ENCODE results near the gene USP1. TPM values are rescaled to one million over a fixed set of nuclear protein-coding genes. Genes with fewer than 3 reads are reported as not detected.

USP1 gene
- total RNA-seq, 1 donor from 2014 or later, result 20.0 TPM

DNA sequence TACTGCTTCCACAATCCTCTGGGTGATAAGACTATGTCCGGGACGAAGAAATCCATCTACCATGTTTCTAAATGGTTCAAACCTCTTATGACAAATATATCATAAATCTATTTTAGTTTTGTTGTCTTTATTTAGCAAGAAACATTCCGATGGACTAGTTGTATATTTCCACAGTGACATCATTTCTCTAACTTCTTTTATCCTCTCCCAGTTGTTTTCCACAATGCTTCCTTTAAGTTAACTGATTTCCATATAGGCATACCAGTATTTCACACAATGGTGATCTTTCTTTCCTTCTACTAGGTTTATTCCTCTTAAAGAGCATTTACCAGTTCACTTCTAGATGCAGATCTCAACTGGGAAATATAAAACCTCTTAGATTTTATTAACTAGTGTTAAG, 44.8 kb downstream of the USP1 start:
- Mint-ChIP-seq H3K27me3 (ENCODE audit: unreplicated experiment) (no peaks in the 10 kb centered on the region), H3K36me3 (ENCODE audit: low read depth, unreplicated experiment) (no peaks in the 10 kb centered on the region), H3K4me1 (ENCODE audit: unreplicated experiment) (no peaks in the 10 kb centered on the region), H3K27ac (ENCODE audit: unreplicated experiment) (no peak overlapping the region), H3K4me3 (ENCODE audit: unreplicated experiment) (no peak overlapping the region), H3K9me3 (ENCODE audit: unreplicated experiment) (no peaks in the 10 kb centered on the region)
- TF ChIP-seq, protein P1, sequence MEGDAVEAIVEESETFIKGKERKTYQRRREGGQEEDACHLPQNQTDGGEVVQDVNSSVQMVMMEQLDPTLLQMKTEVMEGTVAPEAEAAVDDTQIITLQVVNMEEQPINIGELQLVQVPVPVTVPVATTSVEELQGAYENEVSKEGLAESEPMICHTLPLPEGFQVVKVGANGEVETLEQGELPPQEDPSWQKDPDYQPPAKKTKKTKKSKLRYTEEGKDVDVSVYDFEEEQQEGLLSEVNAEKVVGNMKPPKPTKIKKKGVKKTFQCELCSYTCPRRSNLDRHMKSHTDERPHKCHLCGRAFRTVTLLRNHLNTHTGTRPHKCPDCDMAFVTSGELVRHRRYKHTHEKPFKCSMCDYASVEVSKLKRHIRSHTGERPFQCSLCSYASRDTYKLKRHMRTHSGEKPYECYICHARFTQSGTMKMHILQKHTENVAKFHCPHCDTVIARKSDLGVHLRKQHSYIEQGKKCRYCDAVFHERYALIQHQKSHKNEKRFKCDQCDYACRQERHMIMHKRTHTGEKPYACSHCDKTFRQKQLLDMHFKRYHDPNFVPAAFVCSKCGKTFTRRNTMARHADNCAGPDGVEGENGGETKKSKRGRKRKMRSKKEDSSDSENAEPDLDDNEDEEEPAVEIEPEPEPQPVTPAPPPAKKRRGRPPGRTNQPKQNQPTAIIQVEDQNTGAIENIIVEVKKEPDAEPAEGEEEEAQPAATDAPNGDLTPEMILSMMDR (IDR thresholded peaks at IDR 0.05; ENCODE audit: unreplicated experiment), result no peak
- no peak for DNase-seq (ENCODE audit: low spot score)

DNA sequence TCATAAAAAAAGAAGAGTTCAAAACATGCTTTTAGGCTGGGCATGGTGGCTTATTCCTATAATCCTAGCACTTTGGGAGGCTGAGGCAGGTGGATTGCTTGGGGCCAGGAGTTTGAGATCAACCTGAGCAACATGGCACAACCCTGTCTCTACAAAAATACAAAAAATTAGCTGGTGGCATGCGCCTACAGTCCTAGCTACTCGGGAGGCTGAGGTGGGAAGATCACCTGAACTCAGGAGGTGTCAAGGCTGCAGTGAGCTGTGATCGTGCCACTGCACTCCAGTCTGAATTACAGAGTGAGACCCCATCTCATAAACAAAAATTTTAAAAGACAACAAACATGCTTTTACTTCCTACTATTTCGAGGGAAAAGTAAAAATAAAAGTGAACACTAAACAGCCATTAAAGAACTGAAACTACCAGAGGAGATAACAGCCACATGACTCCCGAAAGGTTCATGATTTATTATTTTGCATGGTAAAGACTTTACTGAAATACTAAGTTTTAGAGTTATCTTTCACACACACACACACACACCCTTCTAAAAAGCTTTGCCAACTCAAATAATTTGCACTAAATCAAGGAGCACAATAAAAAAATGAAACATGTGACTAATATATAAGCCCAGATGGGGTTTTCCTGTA, 48.1 kb downstream of the USP1 start:
- Mint-ChIP-seq H3K27ac (ENCODE audit: unreplicated experiment) (no peak overlapping the region), H3K4me1 (ENCODE audit: unreplicated experiment) (no peaks in the 10 kb centered on the region), H3K4me3 (ENCODE audit: unreplicated experiment) (no peak overlapping the region), H3K9me3 (ENCODE audit: unreplicated experiment) (no peaks in the 10 kb centered on the region), H3K27me3 (ENCODE audit: unreplicated experiment) (no peaks in the 10 kb centered on the region), H3K36me3 (ENCODE audit: low read depth, unreplicated experiment) (no peaks in the 10 kb centered on the region)
- DNase-seq (ENCODE audit: low spot score), result no peak
- TF ChIP-seq, protein P1 (IDR thresholded peaks at IDR 0.05; ENCODE audit: unreplicated experiment), result no peak

DNA sequence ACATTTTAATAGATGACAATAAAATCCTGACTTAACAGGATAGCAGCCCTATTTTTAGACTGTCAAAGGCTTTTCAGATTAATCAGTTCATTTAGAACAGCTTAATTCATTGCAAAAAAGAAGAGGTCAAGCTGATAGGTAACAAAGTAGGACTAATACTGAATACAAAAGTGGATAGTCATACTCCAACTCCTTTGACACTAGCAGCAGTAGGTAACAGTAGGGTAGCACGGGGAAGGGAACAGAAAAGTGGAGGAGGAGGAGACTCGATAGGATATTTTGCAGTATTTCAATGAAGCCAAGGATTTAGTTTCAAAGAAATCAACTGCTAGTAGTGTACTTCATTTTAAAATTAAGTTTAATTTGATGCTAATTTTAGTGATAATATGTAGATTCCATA, 51.1 kb downstream of the USP1 start:
- TF ChIP-seq, protein P1 (IDR thresholded peaks at IDR 0.05; ENCODE audit: unreplicated experiment), result no peak
- Mint-ChIP-seq H3K4me1 (ENCODE audit: unreplicated experiment) (no peaks in the 10 kb centered on the region), H3K9me3 (ENCODE audit: unreplicated experiment) (no peaks in the 10 kb centered on the region), H3K4me3 (ENCODE audit: unreplicated experiment) (no peak overlapping the region), H3K27me3 (ENCODE audit: unreplicated experiment) (no peaks in the 10 kb centered on the region), H3K27ac (ENCODE audit: unreplicated experiment) (no peak overlapping the region), H3K36me3 (ENCODE audit: low read depth, unreplicated experiment) (no peaks in the 10 kb centered on the region)
- DNase-seq (ENCODE audit: low spot score), result no peak

DNA sequence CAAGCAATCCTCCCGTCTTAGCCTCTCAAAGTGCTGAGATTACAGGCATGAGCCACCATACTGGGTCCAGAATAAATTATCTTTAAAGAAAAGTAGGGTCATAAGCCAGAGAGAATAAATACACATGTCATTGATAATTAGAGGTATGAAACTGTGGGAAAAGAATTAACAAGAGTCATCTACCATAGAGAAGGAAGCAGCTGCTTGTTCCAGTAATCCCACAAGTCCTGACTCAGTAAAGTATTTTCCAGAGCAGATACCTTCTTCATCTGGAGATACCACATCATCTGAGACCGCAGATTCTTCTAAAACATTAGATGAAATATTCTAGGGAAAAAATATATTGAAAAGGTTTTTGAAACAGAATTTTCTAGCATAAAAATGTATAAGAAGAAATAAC, 55.7 kb downstream of the USP1 start:
- TF ChIP-seq, protein P1 (IDR thresholded peaks at IDR 0.05; ENCODE audit: unreplicated experiment), result no peak
- Mint-ChIP-seq H3K4me1 (ENCODE audit: unreplicated experiment) (no peaks in the 10 kb centered on the region), H3K27ac (ENCODE audit: unreplicated experiment) (no peak overlapping the region), H3K27me3 (ENCODE audit: unreplicated experiment) (no peaks in the 10 kb centered on the region), H3K36me3 (ENCODE audit: low read depth, unreplicated experiment) (no peaks in the 10 kb centered on the region), H3K4me3 (ENCODE audit: unreplicated experiment) (no peak overlapping the region), H3K9me3 (ENCODE audit: unreplicated experiment) (no peaks in the 10 kb centered on the region)
- no peak for DNase-seq (ENCODE audit: low spot score)

DNA sequence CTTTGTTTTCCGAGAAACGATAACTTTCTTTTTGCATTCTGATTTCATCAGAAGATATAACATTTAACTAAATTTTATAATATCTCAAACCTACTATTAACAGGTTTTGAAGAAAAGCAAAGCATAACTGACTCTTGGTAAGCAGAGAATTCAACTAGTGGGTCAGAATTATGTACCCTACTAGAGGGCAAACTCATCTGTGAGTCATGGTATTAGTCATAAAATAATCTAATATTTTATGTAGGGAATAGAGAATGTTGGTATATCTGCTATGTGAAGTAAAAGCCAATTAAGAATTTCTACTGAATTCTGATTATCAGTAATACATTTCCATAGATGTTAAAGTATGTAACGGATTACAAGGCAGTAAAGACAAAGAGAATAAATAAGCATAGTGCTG, 56.8 kb downstream of the USP1 start:
- no peaks in the 10 kb centered on the region for H3K36me3 Mint-ChIP-seq (ENCODE audit: low read depth, unreplicated experiment)
- no peak overlapping the region for H3K4me3 Mint-ChIP-seq (ENCODE audit: unreplicated experiment)
- H3K4me1 Mint-ChIP-seq (ENCODE audit: unreplicated experiment), result no peaks in the 10 kb centered on the region
- TF ChIP-seq, protein P1 (IDR thresholded peaks at IDR 0.05; ENCODE audit: unreplicated experiment), result no peak
- no peaks in the 10 kb centered on the region for H3K27me3 Mint-ChIP-seq (ENCODE audit: unreplicated experiment)
- H3K9me3 Mint-ChIP-seq (ENCODE audit: unreplicated experiment), result no peaks in the 10 kb centered on the region
- H3K27ac Mint-ChIP-seq (ENCODE audit: unreplicated experiment), result no peak overlapping the region
- no peak for DNase-seq (ENCODE audit: low spot score)
